GM19468 (cell line): ENCODE results near the gene OGG1.
"Not testable (repeated sequence)": the region's sequence is repeated elsewhere in the genome, so short reads cannot be mapped to it uniquely, and the experiment has no call there.

Experiments
- ATAC-seq: cut with Tn5 transposase; IDR thresholded peaks from one replicate; pipeline ENCODE4 v1.9.1; 2021; ENCODE audit warnings: mild to moderate bottlenecking, moderate library complexity, moderate number of reproducible peaks; ENCODE audit not compliant: unreplicated experiment; ENCODE audit errors: extremely low read depth

OGG1 gene

GRCh38 chr3:9760779-9761505 lies 11.2 kb downstream of the OGG1 start:
- no peak for ATAC-seq

DNA sequence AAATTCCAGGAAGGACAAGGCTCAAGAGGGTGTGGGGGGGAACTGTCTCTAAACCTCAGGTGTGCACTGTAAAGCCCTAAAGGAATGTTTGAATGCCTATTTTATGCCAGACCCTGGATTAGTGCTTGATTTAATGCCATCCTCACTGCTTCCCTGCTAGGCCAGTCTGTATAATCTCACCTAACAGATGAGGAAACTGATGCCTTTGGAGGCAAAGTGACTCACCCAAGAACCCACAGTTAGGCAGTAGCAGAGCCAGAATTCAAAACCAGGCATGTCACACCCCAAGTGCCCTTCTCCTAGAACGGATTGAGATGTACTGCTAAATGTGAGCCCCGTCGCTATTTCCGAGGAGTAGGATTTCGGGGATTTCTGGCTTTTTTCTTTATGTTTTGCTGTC lies 12.2 kb downstream of the OGG1 start:
- no peak for ATAC-seq

- ATAC-seq, result no peak
Measured at GRCh38 chr3:9762871-9763270, 13.1 kb downstream of the OGG1 start.

DNA sequence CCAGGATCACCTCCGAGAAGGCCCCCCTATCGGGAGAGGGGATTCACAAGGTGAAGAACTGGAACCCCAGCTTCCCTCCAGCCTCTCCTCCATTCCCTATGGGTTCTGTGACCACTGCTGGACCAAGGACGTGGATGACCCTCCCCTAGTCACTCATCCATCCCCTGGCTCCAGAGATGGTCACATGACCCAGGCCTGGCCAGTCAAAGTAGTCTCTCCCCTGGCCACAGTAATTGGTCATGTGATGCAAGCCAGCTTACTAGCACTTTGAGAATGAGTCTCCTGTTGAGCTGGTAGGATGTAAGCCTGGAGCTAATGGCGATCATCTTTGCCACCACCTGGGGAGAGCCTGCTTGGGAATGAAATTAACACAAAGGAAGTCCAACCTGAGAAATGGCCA lies 16.1 kb downstream of the OGG1 start:
- no peak for ATAC-seq

DNA sequence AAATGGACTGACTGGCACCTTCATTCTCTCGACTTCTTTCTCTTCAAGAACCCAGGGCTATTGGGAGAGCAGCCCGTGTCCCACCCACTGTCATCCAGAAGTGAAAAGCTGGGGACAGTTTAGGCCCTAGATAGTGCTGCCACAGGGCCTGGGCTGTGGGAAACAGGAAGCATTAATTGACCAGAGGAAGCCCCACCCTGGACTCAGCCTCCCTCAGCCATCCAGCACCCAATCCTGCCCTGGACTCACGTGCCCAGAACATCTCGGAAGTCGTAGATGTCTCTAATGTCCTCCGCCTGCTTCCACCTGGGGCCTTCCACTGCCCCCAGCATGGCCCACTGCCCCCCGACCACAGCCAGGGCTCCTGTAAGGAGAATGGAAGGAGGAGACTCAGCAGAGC lies 17.7 kb downstream of the OGG1 start:
- ATAC-seq, result no peak

- ATAC-seq, result no peak
Measured at GRCh38 chr3:9768141-9768775, 18.5 kb downstream of the OGG1 start.

- no peak for ATAC-seq
Measured at GRCh38 chr3:9769012-9769411, 19.3 kb downstream of the OGG1 start.

- no peak for ATAC-seq
Measured at GRCh38 chr3:9769426-9770275, 19.9 kb downstream of the OGG1 start, which contains the start of gene CAMK1. Gene CAMK1 (minus strand): TSS chr3:9769947. CDS start chr3:9767749, 2,198 bp downstream.

DNA sequence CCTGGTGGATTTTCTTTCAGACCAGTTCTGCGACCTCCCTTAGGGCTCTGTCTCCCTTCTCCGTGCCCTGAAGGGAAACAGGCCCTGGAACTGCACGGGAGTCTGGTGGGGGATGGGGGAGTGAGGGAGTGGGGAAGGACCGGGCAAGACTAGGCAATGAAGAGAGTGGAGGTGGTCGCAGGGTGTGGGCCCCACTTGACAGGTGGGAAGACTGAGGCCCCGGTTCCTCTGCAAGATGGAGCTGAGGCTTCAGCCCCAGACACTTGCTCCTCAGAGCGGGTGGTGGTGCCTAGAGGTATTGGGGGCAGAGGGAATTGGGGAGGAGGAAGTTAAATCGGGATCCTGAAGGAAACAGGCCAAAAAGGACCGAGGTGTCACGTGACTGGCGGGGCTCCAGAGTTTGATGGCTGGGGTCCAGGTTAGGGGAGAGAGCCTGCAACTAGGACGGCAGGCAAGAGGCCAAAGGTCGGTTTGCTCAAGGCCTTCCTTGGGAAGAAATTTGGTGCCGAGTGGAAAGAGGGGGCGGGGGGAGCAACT lies 20.6 kb downstream of the OGG1 start:
- ATAC-seq, result no peak

- ATAC-seq, result not testable (repeated sequence)
Measured at GRCh38 chr3:9771007-9771406, 21.3 kb downstream of the OGG1 start.

- ATAC-seq, result no peak
Measured at GRCh38 chr3:9776896-9777693, 27.3 kb downstream of the OGG1 start.

GRCh38 chr3:9777694-9778021 lies 27.9 kb downstream of the OGG1 start:
- no peak for ATAC-seq

DNA sequence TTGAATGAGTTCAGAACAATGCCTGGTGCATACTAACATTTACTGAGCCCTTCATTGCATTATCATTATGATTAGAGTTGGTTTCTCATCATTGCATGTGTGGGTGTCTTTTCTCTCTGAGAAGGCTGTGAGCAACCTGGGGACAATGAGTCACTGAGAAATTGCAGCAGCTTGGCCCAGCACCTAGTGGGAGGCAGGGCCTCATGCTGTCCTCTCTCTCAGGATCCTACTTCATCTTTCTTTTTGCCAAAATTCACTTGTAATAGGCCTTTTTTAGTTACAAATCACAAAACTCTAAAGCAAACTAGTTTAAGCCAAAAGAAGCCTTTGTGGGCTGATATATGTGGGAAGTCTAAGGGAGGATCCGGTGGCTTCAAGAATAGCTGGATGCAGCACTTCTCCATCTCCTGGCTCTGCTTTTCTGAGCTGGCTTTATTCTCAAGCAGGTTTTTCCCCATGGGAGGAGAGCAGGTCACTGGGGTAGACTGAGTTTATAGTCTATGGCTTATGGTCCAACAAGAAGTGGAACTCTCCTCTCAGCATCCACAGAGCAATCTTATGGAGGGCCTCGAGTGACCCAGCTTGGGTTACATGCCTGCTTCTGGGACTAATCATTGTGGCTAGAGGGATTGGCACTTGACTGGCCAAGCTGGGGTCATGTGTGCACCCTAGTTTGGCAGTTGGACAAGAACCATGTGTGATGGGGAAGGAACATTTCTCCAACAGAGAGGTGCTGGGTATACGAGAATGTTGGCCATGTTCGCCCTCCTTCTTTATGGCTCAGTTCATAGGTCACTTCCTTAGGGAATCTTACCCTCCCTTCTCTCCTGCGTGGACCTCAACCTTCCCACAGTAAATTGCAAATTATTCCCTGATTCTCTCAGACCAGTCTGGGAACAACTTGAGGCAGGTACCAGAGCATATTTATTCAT lies 28.7 kb downstream of the OGG1 start:
- ATAC-seq, result no peak

GRCh38 chr3:9779075-9779593 lies 29.4 kb downstream of the OGG1 start:
- no peak for ATAC-seq

- ATAC-seq, result no peak
Measured at GRCh38 chr3:9779721-9780457, 30.1 kb downstream of the OGG1 start.

DNA sequence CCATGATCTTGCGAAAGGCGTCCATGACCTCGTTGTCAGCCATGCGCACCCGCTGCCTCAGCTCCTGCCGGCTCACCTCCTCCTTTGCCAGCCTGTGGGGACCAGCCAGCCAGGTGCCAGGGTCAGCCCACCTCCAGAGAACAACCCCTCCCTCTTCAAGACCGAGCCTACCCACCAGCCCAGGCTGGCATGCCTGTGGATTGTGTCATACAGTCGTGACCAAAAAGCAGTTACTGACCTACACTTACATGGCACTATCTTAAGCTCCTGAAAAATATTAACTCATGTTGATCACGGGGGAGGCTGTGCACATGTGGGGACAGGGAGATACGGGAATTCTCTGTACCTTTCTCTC lies 30.7 kb downstream of the OGG1 start:
- no peak for ATAC-seq

DNA sequence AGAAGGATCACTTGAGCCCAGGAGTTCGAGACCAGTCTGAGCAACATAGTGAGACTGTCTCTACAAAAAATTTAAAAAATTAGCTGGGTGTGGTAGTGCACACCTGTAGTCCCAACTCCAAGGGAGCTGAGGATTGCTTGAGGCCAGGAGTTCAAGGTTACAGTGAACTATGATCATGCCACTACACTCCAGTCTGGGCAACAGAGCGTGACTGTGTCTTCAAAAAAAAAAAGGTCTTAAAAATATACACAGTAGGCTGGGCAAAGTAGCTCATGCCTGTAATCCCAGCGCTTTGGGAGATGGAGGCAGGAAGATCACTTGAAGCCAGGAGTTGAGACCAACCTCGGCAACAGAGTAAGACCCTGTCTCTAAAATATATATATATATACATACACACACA lies 31.2 kb downstream of the OGG1 start:
- ATAC-seq, result no peak

DNA sequence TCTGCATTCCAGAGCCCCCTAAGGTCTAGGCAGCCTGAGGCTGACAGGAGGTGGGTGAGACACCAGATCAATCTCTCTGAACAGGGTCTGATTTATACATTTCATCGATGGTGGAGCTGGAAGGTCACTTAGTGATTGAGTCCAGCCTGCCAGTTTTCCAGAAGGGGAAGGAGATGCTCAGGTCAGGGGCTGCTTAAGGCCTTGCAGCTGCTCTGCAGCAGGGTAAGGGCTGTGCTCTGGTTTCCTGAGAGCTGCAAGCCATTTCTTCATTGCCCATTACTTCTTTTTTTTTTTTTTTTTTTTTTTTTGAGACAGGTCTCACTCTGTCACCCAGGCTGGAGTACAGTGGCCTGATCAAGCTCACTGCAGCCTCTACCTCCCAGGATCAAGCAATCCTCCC lies 31.8 kb downstream of the OGG1 start:
- ATAC-seq, result no peak
